Loucy (cell line): Measurements from ENCODE around the gene ARF4.

Experiments used
- H2AFZ ChIP-seq: fragments of 200-600 bp; sonication (generic); 2 replicates; pipeline ENCODE4 v1.6.0; 2016; ENCODE audit warnings: antibody characterized with exemption, mild to moderate bottlenecking, low read length, moderate library complexity
- H3F3A ChIP-seq: fragments of 200-600 bp; 2 replicates; pipeline ENCODE4 v1.6.0; 2016; ENCODE audit warnings: antibody characterized with exemption, low read depth, mild to moderate bottlenecking
- H3K27me3 ChIP-seq: fragments of 200-600 bp; sonication (generic); 2 replicates; pipeline ENCODE4 v1.6.1; 2014; ENCODE audit warnings: low read length, mild to moderate bottlenecking; ENCODE audit not compliant: insufficient read depth, poor library complexity, severe bottlenecking
- H3K36me3 ChIP-seq: fragments of 200-600 bp; sonication (generic); 2 replicates; pipeline ENCODE4 v1.6.1; 2016; ENCODE audit warnings: low read length; ENCODE audit not compliant: insufficient read depth
- H3K4me1 ChIP-seq: fragments of 200-600 bp; sonication (generic); 2 replicates; pipeline ENCODE4 v1.5.1; 2014; ENCODE audit warnings: low read length, mild to moderate bottlenecking; ENCODE audit not compliant: insufficient read depth, poor library complexity, severe bottlenecking
- H3K4me2 ChIP-seq: fragments of 200-600 bp; sonication (generic); 2 replicates; pipeline ENCODE4 v1.6.0; 2014; ENCODE audit warnings: antibody characterized with exemption, low read length, low read depth, mild to moderate bottlenecking; ENCODE audit not compliant: poor library complexity, severe bottlenecking
- H3K4me3 ChIP-seq: fragments of 200-600 bp; sonication (generic); 2 replicates; pipeline ENCODE4 v1.5.1; 2014; ENCODE audit warnings: low read length, mild to moderate bottlenecking, mixed read lengths; ENCODE audit not compliant: poor library complexity, severe bottlenecking
- H3K79me2 ChIP-seq: fragments of 200-600 bp; sonication (generic); 2 replicates; pipeline ENCODE4 v1.6.1; 2014; ENCODE audit warnings: low read length; ENCODE audit not compliant: insufficient read depth
- H3K9ac ChIP-seq: fragments of 200-600 bp; sonication (generic); 2 replicates; pipeline ENCODE4 v1.6.0; 2014; ENCODE audit warnings: mild to moderate bottlenecking, low read depth, low read length, moderate library complexity; ENCODE audit not compliant: poor library complexity, severe bottlenecking
- H3K9me2 ChIP-seq: fragments of 200-600 bp; sonication (generic); replicated peaks from 2 replicates; pipeline ENCODE4 v1.6.1; 2016; ENCODE audit warnings: low read depth, low read length, mixed read lengths
- H3K9me3 ChIP-seq: fragments of 200-600 bp; sonication (generic); 2 replicates; pipeline ENCODE4 v1.6.1; 2014; ENCODE audit warnings: mild to moderate bottlenecking, antibody characterized with exemption, low read length, low read depth; ENCODE audit not compliant: insufficient read depth
- H4K20me1 ChIP-seq: fragments of 200-600 bp; sonication (generic); 2 replicates; pipeline ENCODE4 v1.6.0; 2014; ENCODE audit warnings: antibody characterized with exemption, low read length, mild to moderate bottlenecking; ENCODE audit not compliant: insufficient read depth, poor library complexity, severe bottlenecking
- CTCF ChIP-seq: fragments of 200-600 bp; sonication (generic); conservative IDR thresholded peaks from 2 replicates; pipeline ENCODE4 v1.5.1; 2014; ENCODE audit warnings: mild to moderate bottlenecking, antibody characterized with exemption, low read length
- EZH2phosphoT487 ChIP-seq: fragments of 200-600 bp; IDR thresholded peaks from 2 replicates; pipeline ENCODE4 v1.6.1; 2018; ENCODE audit warnings: antibody characterized with exemption, mild to moderate bottlenecking, moderate library complexity, borderline replicate concordance

ARF4 gene

GRCh38 chr3:57577801-57578200 is 19.3 kb downstream of the ARF4 start:
- Histone ChIP-seq H3K9ac (peak overlapping the region; percentile 36), H3F3A (no peaks in the 10 kb centered on the region; the same call in 1 of the 2 replicates), H3K36me3 (peaks cover 76% of the 10 kb centered on the region), H3K9me2 (no peaks in the 10 kb centered on the region), H3K27me3 (no peaks in the 10 kb centered on the region), H3K4me1 (peaks cover 18% of the 10 kb centered on the region), H2AFZ (no peak overlapping the region), H3K9me3 (no peaks in the 10 kb centered on the region), H3K4me2 (peak overlapping the region; percentile 67), H3K4me3 (peak overlapping the region; percentile 34), H3K79me2 (peaks cover 71% of the 10 kb centered on the region), H4K20me1 (peaks cover 16% of the 10 kb centered on the region)
- no peak for TF ChIP-seq CTCF
- TF ChIP-seq EZH2phosphoT487, result no peak

- no peaks in the 10 kb centered on the region; the same call in 1 of the 2 replicates for H3F3A ChIP-seq
- peaks cover 82% of the 10 kb centered on the region for H3K36me3 ChIP-seq
- H4K20me1 ChIP-seq, result peaks cover 20% of the 10 kb centered on the region
- H3K4me2 ChIP-seq, result peak overlapping the region; percentile 67
- no peak overlapping the region for H3K9ac ChIP-seq
- no peaks in the 10 kb centered on the region for H3K9me3 ChIP-seq
- H3K4me3 ChIP-seq, result no peak overlapping the region
- H3K27me3 ChIP-seq, result no peaks in the 10 kb centered on the region
- H3K79me2 ChIP-seq, result peaks cover 54% of the 10 kb centered on the region
- no peaks in the 10 kb centered on the region for H3K9me2 ChIP-seq
- H3K4me1 ChIP-seq, result peaks cover 18% of the 10 kb centered on the region
- no peak overlapping the region for H2AFZ ChIP-seq
- TF ChIP-seq EZH2phosphoT487 (no peak), CTCF (no peak)
Measured at GRCh38 chr3:57575966-57576626, 21.0 kb downstream of the ARF4 start.

GRCh38 chr3:57572096-57572495 is 25.0 kb downstream of the ARF4 start:
- Histone ChIP-seq H4K20me1 (peaks cover 21% of the 10 kb centered on the region), H3K9me3 (no peaks in the 10 kb centered on the region), H3F3A (no peaks in the 10 kb centered on the region), H3K4me2 (no peak overlapping the region), H2AFZ (no peak overlapping the region), H3K9ac (no peak overlapping the region), H3K79me2 (peaks cover 20% of the 10 kb centered on the region), H3K4me1 (peaks cover 7% of the 10 kb centered on the region), H3K36me3 (peaks cover 90% of the 10 kb centered on the region), H3K27me3 (no peaks in the 10 kb centered on the region), H3K4me3 (no peak overlapping the region), H3K9me2 (no peaks in the 10 kb centered on the region)
- no peak for TF ChIP-seq CTCF
- TF ChIP-seq EZH2phosphoT487, result no peak
